NCI-H2196 (cell line): ENCODE measurements around the gene ASIP.

Experiments used
- DNase-seq: peaks from one replicate; lab custom pipeline; 2025; ENCODE audit not compliant: unreplicated experiment; lab: John Stamatoyannopoulos, UW

ASIP gene

DNA sequence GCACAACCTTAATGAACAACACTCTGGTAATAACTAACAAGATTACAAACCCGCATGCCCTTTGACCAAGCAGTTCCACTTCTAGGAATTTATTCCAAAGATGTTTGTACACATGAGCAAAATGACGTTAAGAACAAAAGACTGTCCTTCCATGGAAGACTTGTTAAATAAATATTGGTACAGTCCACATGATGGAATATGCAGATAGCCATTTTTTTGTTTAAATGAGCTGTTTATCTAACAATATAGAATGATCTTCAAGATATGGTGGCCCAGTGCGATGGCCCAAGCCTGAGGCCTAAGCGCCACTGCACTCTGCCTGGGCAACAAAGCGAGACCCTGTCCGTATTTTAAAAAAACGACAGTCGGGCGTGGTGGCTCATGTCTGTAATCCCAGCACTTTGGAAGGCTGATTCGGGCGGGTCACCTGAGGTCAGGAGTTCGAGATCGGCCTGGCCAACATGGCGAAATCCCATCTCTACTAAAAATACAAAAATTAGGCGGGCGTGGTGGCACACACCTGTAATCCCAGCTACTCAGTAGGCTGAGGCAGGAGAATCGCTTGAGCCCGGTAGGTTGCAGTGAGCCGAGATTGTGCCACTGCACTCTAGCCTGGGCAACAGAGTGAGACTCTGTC, 69.4 kb downstream of the ASIP start:
- DNase-seq: no peak

GRCh38 chr20:34311118-34312023, 70.1 kb downstream of the ASIP start:
- DNase-seq: no peak

- no peak for DNase-seq
Measured at GRCh38 chr20:34312024-34312460, 70.8 kb downstream of the ASIP start.

DNA sequence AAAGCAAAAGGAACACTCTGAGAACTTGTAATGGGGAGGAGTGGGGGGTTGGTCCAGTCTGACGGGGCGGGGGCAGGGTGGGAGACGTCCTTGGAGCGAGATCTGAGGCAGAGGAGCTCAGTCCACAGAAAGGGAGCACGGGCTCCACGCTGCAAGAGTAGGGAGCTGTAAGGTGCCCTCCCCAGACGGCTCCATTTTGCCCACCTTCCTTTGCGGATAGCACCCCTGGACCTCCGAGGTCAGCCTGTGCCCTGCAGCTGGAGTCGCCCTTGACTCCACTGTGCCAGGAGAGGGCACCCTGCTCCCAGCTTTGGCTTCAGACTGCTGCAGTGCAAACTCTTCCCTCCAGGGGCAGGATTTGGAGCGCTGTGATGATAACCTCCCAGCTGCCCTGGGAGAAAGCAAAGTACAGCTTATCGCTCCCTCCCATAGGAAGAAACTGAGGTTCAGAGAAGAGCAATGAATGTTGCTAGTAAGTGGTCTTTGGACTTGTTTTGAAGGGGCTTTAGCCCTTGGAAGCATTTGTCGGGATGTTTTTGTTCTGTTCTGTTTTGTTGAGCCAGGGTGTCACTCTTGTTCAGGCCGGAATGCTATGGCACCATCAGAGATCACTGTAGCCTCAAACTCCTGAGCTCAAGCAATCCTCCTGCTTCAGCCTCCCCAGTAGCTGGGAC, 71.5 kb downstream of the ASIP start:
- DNase-seq: peak; percentile 91

DNA sequence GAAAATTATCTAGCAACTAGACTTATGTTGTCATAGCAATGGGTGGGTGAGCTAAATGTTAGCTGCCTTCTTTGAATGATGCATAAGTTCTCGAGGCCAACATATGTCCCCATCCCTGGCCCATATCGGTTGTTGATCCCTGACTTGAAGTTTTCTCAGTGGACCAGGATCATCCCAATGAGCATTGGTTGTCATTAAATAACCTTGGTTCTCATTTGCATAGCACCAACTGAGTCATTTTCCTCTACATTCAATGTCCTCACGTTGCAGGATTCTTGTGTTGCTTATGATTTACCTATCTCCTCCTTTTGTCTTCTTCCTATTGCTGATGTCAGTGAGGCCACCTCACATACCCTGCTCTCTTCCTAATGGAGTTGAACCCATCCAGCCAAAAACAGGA, 74.0 kb downstream of the ASIP start:
- no peak for DNase-seq

DNA sequence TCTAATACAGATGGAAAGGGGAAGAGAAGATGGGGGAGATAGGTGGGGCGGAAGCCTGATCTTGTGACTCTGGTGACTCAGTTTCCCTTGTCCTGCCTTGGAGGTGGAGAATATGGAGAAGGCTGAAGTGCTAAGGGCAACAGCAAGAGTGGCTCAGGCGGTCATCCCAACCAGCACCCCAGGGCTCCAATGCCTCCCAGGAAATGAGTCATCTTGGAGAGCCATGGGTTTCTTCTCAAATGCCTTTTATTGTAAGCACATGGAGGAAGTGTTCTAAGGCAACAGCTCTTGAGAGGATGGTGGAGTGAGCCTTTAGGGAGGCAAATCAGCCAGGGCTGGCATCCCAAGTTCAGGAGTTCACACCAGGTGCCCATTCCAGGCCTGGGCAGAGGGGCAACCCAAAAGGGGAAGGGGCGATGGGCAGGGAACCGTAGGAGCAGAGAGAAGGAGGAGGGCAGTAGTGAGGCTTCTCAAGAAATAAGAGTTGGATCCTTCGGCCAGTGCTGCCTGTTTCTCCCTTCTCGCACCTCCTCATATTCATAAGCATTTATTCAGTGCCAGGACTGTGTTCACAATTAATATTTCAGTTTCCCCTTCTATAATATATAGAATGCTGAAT, 75.1 kb downstream of the ASIP start:
- DNase-seq: no peak
